ENCODE measurements around the gene FUT8.

GRCh38 chr14:65431951-65432350 is 19.4 kb downstream of the FUT8 start:
- TF ChIP-seq BCL11A (IDR thresholded peaks at IDR 0.05; ENCODE audit: low read depth in 2 of 2, low read length in 2 of 2) (no peak), EP300 (IDR thresholded peaks at IDR 0.05; ENCODE audit: borderline replicate concordance in 1 of 2, low read depth in 2 of 2, low read length in 2 of 2) (no peak), CTCF (IDR thresholded peaks at IDR 0.05; ENCODE audit: control extremely low read depth in 1 of 3, insufficient read depth in 1 of 3, low read depth in 1 of 3, low read length in 3 of 3) (no peak)

All from H1 (cell line).